ENCODE data around the gene GGN. TPM values are rescaled to one million over a fixed set of nuclear protein-coding genes. Genes with fewer than 3 reads are reported as not detected.
A peak's percentile ranks its signal among the peaks of the same experiment; 100 is the strongest.
"Not testable (repeated sequence)": the region's sequence is repeated elsewhere in the genome, so short reads cannot be mapped to it uniquely, and the experiment has no call there.

GGN gene
- polyA plus RNA-seq (2012; ENCODE audit: missing spikeins): not detected

- DNase-seq (ENCODE audit: insufficient read length) (peak; percentile 83), FAIRE-seq (peak; percentile 81)
- TF ChIP-seq POLR2AphosphoS5 (IDR thresholded peaks at IDR 0.05; ENCODE audit: low read depth, low read length): no peak
- no peak for TF ChIP-seq POLR2A (IDR thresholded peaks at IDR 0.05; ENCODE audit: low read depth, low read length)
- no peak for TF ChIP-seq TAF1 (IDR thresholded peaks at IDR 0.05; ENCODE audit: borderline replicate concordance, low read depth, low read length)
Measured at GRCh38 chr19:38387550-38388348, at the start of gene GGN. GGN (minus strand) TSS chr19:38388034; CDS start chr19:38387261, 773 bp downstream.

- no peak for FAIRE-seq
- DNase-seq (ENCODE audit: insufficient read length): no peak
- no peak for TF ChIP-seq POLR2A (IDR thresholded peaks at IDR 0.05; ENCODE audit: low read depth, low read length)
- TF ChIP-seq TAF1 (IDR thresholded peaks at IDR 0.05; ENCODE audit: borderline replicate concordance, low read depth, low read length): no peak
- no peak for TF ChIP-seq POLR2AphosphoS5 (IDR thresholded peaks at IDR 0.05; ENCODE audit: low read depth, low read length)
Measured at GRCh38 chr19:38437295-38437694, 49.5 kb upstream of the GGN start.

GRCh38 chr19:38434549-38435051 is 46.8 kb upstream of the GGN start:
- TF ChIP-seq POLR2AphosphoS5 (IDR thresholded peaks at IDR 0.05; ENCODE audit: low read depth, low read length) (no peak), POLR2A (IDR thresholded peaks at IDR 0.05; ENCODE audit: low read depth, low read length) (no peak), TAF1 (IDR thresholded peaks at IDR 0.05; ENCODE audit: borderline replicate concordance, low read depth, low read length) (no peak)
- FAIRE-seq: no peak
- no peak for DNase-seq (ENCODE audit: insufficient read length)

- DNase-seq (ENCODE audit: insufficient read length) (peak; percentile 74), FAIRE-seq (no peak)
- no peak for TF ChIP-seq POLR2AphosphoS5 (IDR thresholded peaks at IDR 0.05; ENCODE audit: low read depth, low read length)
- no peak for TF ChIP-seq POLR2A (IDR thresholded peaks at IDR 0.05; ENCODE audit: low read depth, low read length)
- TF ChIP-seq TAF1 (IDR thresholded peaks at IDR 0.05; ENCODE audit: borderline replicate concordance, low read depth, low read length): no peak
Measured at GRCh38 chr19:38433268-38433733, 45.5 kb upstream of the GGN start, which contains the start of gene RYR1. RYR1 (plus strand) TSS chr19:38433691; CDS start chr19:38433830, 139 bp downstream.

- no peak for DNase-seq (ENCODE audit: insufficient read length)
- FAIRE-seq: no peak
- TF ChIP-seq TAF1 (IDR thresholded peaks at IDR 0.05; ENCODE audit: borderline replicate concordance, low read depth, low read length): no peak
- no peak for TF ChIP-seq POLR2A (IDR thresholded peaks at IDR 0.05; ENCODE audit: low read depth, low read length)
- TF ChIP-seq POLR2AphosphoS5 (IDR thresholded peaks at IDR 0.05; ENCODE audit: low read depth, low read length): no peak
Measured at GRCh38 chr19:38430931-38431330, 43.1 kb upstream of the GGN start.

GRCh38 chr19:38429811-38430156 is 42.0 kb upstream of the GGN start:
- FAIRE-seq (no peak), DNase-seq (ENCODE audit: insufficient read length) (no peak)
- TF ChIP-seq POLR2AphosphoS5 (IDR thresholded peaks at IDR 0.05; ENCODE audit: low read depth, low read length) (no peak), POLR2A (IDR thresholded peaks at IDR 0.05; ENCODE audit: low read depth, low read length) (no peak), TAF1 (IDR thresholded peaks at IDR 0.05; ENCODE audit: borderline replicate concordance, low read depth, low read length) (no peak)

GRCh38 chr19:38429055-38429810 is 41.4 kb upstream of the GGN start:
- no peak for TF ChIP-seq POLR2AphosphoS5 (IDR thresholded peaks at IDR 0.05; ENCODE audit: low read depth, low read length)
- TF ChIP-seq TAF1 (IDR thresholded peaks at IDR 0.05; ENCODE audit: borderline replicate concordance, low read depth, low read length): no peak
- TF ChIP-seq POLR2A (IDR thresholded peaks at IDR 0.05; ENCODE audit: low read depth, low read length): no peak
- FAIRE-seq (no peak), DNase-seq (ENCODE audit: insufficient read length) (no peak)

- not testable (repeated sequence) for DNase-seq (ENCODE audit: insufficient read length)
- FAIRE-seq: peak; percentile 38
Measured at GRCh38 chr19:38427035-38427677, 39.3 kb upstream of the GGN start.

GRCh38 chr19:38425810-38426466 is 38.1 kb upstream of the GGN start, which contains the start of gene RASGRP4:
RASGRP4 (minus strand) TSS chr19:38426219; CDS start chr19:38426091, 128 bp downstream.
- no peak for FAIRE-seq
- peak; percentile 51 for DNase-seq (ENCODE audit: insufficient read length)
- TF ChIP-seq POLR2AphosphoS5 (IDR thresholded peaks at IDR 0.05; ENCODE audit: low read depth, low read length) (no peak), POLR2A (IDR thresholded peaks at IDR 0.05; ENCODE audit: low read depth, low read length) (no peak), TAF1 (IDR thresholded peaks at IDR 0.05; ENCODE audit: borderline replicate concordance, low read depth, low read length) (no peak)

- DNase-seq (ENCODE audit: insufficient read length): no peak
- TF ChIP-seq POLR2A (IDR thresholded peaks at IDR 0.05; ENCODE audit: low read depth, low read length) (no peak), TAF1 (IDR thresholded peaks at IDR 0.05; ENCODE audit: borderline replicate concordance, low read depth, low read length) (no peak), POLR2AphosphoS5 (IDR thresholded peaks at IDR 0.05; ENCODE audit: low read depth, low read length) (no peak)
- no peak for FAIRE-seq
Measured at GRCh38 chr19:38425222-38425809, 37.5 kb upstream of the GGN start.

Data from GM12892 (cell line).